Choroid plexus epithelial cell (primary cell): Measurements from ENCODE around the gene TIMM17A.

ENCODE experiments used
- DNase-seq: peaks from one replicate; pipeline ENCODE4 v3.0.0-alpha.2; 2010; ENCODE audit warnings: low read depth
- H3K4me3 ChIP-seq: 2 replicates; pipeline ENCODE4 v1.5.1; 2011; ENCODE audit warnings: low read depth, mild to moderate bottlenecking, control low read depth, low read length, moderate library complexity
- CTCF ChIP-seq: conservative IDR thresholded peaks from 2 replicates; pipeline ENCODE4 v1.5.1; 2011; ENCODE audit warnings: low read depth, mild to moderate bottlenecking, control low read depth, inconsistent platforms, low read length, moderate library complexity

The TIMM17A gene

DNA sequence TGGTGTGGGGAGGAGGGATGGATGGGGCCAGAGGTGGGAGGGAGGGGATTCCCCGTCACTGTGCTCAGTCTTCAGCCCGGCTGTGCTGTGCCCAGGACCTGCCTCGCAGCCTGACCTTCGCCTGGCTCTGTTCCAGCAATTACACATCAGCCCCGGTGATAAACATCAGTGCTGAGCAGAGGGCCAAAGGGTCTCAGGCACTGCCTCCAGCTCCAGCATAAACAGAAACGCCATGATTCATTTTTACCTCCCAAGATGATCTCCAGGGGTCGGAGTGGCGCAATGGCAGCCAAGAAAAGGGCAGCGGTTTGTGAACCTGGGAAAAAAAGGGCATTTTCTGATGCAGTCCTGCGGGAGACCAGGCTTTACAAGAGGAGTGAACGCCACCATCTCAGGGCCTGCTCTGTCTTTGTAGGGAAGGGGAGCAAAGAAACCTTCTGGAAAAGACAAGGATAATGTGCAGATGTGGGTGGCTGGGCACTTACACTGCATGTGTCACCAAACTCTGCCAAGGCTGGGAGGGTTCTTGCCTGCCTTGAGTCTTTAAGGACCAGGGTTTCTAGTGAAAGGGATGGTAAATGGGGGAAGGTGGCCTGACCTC, 38.6 kb upstream of the TIMM17A start:
- DNase-seq = peak; percentile 97
- H3K4me3 ChIP-seq = no peak overlapping the region
- no peak for TF ChIP-seq CTCF

DNA sequence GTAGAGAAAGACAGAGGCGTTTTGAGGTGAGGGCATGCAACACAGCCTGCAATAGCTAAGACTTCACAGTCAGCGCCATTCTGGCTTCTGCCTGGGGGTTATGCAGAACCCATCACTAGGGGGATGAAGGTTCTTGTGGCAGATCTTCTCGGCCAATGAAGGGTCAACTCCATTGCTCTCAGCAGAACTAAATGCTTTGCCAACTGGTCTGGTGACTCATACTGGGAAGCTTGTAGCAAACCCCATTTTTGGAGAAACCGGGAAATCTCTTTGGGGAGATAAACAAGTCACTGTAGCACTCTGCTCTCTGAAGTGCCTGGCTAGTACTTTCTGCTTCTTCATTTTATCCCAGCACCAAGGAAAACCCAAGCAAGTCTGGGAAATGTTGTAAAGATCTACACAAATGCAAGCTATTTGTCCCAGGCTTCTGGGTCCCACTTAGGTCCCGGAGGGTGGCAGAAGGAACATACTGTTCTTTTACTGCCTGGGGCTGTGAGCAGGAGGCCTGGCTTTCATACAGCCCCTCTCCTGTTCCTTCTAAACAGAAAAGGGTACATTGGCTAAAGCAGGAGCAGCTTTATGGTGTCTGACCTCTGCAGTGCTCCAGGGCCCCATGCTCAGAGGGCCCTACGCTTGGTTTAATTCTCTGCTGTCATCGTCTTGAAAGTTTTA, 37.8 kb upstream of the TIMM17A start:
- TF ChIP-seq CTCF = peak; percentile 5
- H3K4me3 ChIP-seq = no peak overlapping the region
- DNase-seq = peak; percentile 88

GRCh38 chr1:201918343-201918742, 37.0 kb upstream of the TIMM17A start:
- no peak for DNase-seq
- H3K4me3 ChIP-seq = no peak overlapping the region
- TF ChIP-seq CTCF = no peak

DNA sequence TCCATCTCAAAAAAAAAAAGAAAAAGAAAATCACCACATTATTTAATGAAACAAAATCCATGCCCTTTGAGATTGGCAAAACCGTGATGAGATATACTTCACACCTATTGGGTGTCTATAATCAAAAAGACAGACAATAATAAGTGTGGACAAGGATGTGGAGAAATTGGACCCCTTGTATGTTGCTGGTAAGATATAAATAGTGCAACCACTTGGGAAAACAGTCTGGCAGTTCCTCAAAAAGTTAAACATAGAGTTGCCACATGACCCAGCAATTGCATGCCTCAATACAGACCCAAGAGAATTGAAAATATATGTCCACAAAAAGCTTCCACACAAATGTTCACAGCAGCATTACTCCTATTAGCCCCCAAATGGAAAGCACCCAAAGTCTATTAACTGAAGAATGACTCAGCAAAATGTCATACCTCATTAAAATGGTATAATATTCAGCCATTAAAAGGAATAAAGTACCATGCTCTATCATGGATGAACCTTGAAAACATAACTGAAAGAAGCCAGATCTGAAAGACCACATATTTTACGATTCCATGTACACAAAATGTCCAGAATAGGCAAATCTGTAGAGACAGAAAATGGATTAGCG, 33.2 kb upstream of the TIMM17A start:
- no peak overlapping the region for H3K4me3 ChIP-seq
- no peak for TF ChIP-seq CTCF
- DNase-seq = no peak

DNA sequence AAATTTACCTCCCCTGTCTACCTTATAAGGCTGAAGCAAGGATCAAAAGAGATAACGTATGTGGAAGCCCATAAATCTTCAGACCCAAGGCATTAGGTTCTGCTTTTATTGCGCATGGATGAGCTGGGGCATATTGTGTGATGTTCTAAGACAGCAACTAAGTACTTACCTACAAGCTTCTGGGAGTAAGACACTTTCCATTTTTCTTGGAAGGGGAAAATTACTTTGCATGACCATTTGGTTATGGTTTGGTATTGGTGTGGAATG, 30.1 kb upstream of the TIMM17A start:
- no peak overlapping the region for H3K4me3 ChIP-seq
- TF ChIP-seq CTCF = no peak
- DNase-seq = no peak

DNA sequence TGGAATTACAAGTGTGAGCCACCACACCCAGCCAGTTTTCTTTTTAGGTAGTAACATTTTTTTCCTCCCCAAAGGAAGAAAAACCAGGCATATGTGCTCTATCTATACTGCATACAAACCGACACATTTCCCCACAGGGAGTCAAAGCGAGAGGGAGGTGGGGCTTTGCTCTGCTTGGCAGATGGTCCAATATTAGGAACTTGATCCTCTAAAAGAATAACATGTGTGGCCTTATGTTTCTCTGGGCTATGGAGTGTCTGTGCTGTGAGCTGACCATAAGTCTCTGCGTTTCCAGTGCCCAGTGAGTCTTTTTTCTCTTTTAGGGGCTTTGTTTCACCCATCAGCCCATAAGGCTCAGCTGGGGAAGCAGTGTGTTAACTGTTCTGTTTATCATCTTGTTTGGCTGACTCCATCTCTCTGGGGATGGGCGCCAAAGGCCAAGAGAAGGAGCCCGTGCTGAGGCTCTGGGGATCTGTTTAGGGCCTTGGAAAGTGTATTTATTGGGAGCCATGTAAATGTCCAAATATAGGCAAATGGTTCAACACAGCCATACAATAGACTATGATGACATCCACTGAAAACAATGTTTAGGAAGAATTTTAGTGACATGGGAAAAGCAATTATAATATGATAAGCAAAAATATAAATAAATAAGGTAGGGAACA, 29.2 kb upstream of the TIMM17A start:
- H3K4me3 ChIP-seq = no peak overlapping the region
- no peak for TF ChIP-seq CTCF
- DNase-seq = peak; percentile 80
